Measurements from ENCODE around the gene PLOD2. TPM values are rescaled to one million over a fixed set of nuclear protein-coding genes. Genes with fewer than 3 reads are reported as not detected.

Gene PLOD2
- polyA plus RNA-seq, 6 donors from 2014 or later: not detected

- H3K27ac Mint-ChIP-seq: no peak overlapping the region
- peaks cover 5 to 7% of the 10 kb centered on the region in 2 donors for H3K36me3 Mint-ChIP-seq
- ATAC-seq (ENCODE audit: low read depth in 2 of 2): no peak
- peaks cover 50 to 54% (median 54%) of the 10 kb centered on the region in 3 donors for H3K27me3 Mint-ChIP-seq
- peaks cover 7 to 18% (median 8%) of the 10 kb centered on the region in 3 donors for H3K4me1 Mint-ChIP-seq
- no peak for DNase-seq
- H3K4me3 Mint-ChIP-seq: peak overlapping the region in 3 of 8 donors; percentile 2 to 48 (median 10)
- H3K9me3 Mint-ChIP-seq: peaks cover 0 to 4% (median 1%) of the 10 kb centered on the region in 7 donors
Observed at GRCh38 chr3:146163584-146163983, 2.6 kb upstream of the PLOD2 start.

GRCh38 chr3:146162561-146162960, 1.6 kb upstream of the PLOD2 start:
- H3K4me3 Mint-ChIP-seq: peak overlapping the region in 3 of 8 donors; percentile 3 to 56 (median 7)
- H3K27me3 Mint-ChIP-seq: peaks cover 51 to 65% (median 54%) of the 10 kb centered on the region in 3 donors
- no peak overlapping the region for H3K27ac Mint-ChIP-seq
- H3K9me3 Mint-ChIP-seq: peaks cover 0 to 4% (median 1%) of the 10 kb centered on the region in 7 donors
- DNase-seq: no peak
- H3K4me1 Mint-ChIP-seq: peaks cover 7 to 18% (median 8%) of the 10 kb centered on the region in 3 donors
- no peak for ATAC-seq (ENCODE audit: low read depth in 2 of 2)
- peaks cover 5 to 7% of the 10 kb centered on the region in 2 donors for H3K36me3 Mint-ChIP-seq

GRCh38 chr3:146161663-146162002, 649 bp upstream of the PLOD2 start:
- Mint-ChIP-seq H3K36me3 (peaks cover 5 to 7% of the 10 kb centered on the region in 2 donors), H3K27me3 (peaks cover 52 to 70% (median 61%) of the 10 kb centered on the region in 3 donors), H3K9me3 (peaks cover 0 to 4% (median 1%) of the 10 kb centered on the region in 7 donors), H3K27ac (no peak overlapping the region), H3K4me3 (peak overlapping the region in 7 of 8 donors; percentile 39 to 81 (median 63)), H3K4me1 (peaks cover 7 to 18% (median 8%) of the 10 kb centered on the region in 3 donors)
- ATAC-seq (ENCODE audit: low read depth in 2 of 2): no peak
- DNase-seq: no peak

- Mint-ChIP-seq H3K4me1 (peaks cover 7 to 18% (median 8%) of the 10 kb centered on the region in 3 donors), H3K27me3 (peaks cover 50 to 68% (median 63%) of the 10 kb centered on the region in 3 donors), H3K27ac (no peak overlapping the region), H3K9me3 (peaks cover 0 to 4% (median 1%) of the 10 kb centered on the region in 7 donors), H3K36me3 (peaks cover 5 to 7% of the 10 kb centered on the region in 2 donors), H3K4me3 (peak overlapping the region; percentile 51 to 89 (median 68))
- no peak for DNase-seq
- ATAC-seq (ENCODE audit: low read depth in 2 of 2): peak; percentile 10 to 20
Observed at GRCh38 chr3:146160321-146160963, 542 bp downstream of the PLOD2 start.

- peak overlapping the region in 7 of 8 donors; percentile 51 to 89 (median 69) for H3K4me3 Mint-ChIP-seq
- ATAC-seq (ENCODE audit: low read depth in 2 of 2) (no peak), DNase-seq (no peak)
- H3K27me3 Mint-ChIP-seq: peaks cover 45 to 61% (median 56%) of the 10 kb centered on the region in 3 donors
- H3K27ac Mint-ChIP-seq: peak overlapping the region in 1 of 6 donors; percentile 6
- peaks cover 7 to 18% (median 8%) of the 10 kb centered on the region in 3 donors for H3K4me1 Mint-ChIP-seq
- peaks cover 5 to 7% of the 10 kb centered on the region in 2 donors for H3K36me3 Mint-ChIP-seq
- H3K9me3 Mint-ChIP-seq: peaks cover 0 to 4% (median 1%) of the 10 kb centered on the region in 7 donors
Observed at GRCh38 chr3:146159616-146160320, 1.2 kb downstream of the PLOD2 start.

- peaks cover 41 to 59% (median 51%) of the 10 kb centered on the region in 3 donors for H3K27me3 Mint-ChIP-seq
- peaks cover 7 to 18% (median 8%) of the 10 kb centered on the region in 3 donors for H3K4me1 Mint-ChIP-seq
- no peak overlapping the region for H3K27ac Mint-ChIP-seq
- H3K36me3 Mint-ChIP-seq: peaks cover 5 to 7% of the 10 kb centered on the region in 2 donors
- peaks cover 0 to 4% (median 1%) of the 10 kb centered on the region in 7 donors for H3K9me3 Mint-ChIP-seq
- H3K4me3 Mint-ChIP-seq: peak overlapping the region in 1 of 8 donors; percentile 30
- DNase-seq (no peak), ATAC-seq (ENCODE audit: low read depth in 2 of 2) (no peak)
Observed at GRCh38 chr3:146159037-146159436, 1.9 kb downstream of the PLOD2 start.

GRCh38 chr3:146157325-146158060, 3.5 kb downstream of the PLOD2 start:
- DNase-seq (no peak), ATAC-seq (ENCODE audit: low read depth in 2 of 2) (no peak)
- H3K4me3 Mint-ChIP-seq: no peak overlapping the region
- peaks cover 7 to 18% (median 8%) of the 10 kb centered on the region in 3 donors for H3K4me1 Mint-ChIP-seq
- H3K36me3 Mint-ChIP-seq: no peaks in the 10 kb centered on the region
- H3K9me3 Mint-ChIP-seq: no peaks in the 10 kb centered on the region
- no peak overlapping the region for H3K27ac Mint-ChIP-seq
- H3K27me3 Mint-ChIP-seq: peaks cover 31 to 45% (median 36%) of the 10 kb centered on the region in 3 donors

GRCh38 chr3:146156666-146157314, 4.2 kb downstream of the PLOD2 start:
- Mint-ChIP-seq H3K27ac (no peak overlapping the region), H3K4me3 (no peak overlapping the region), H3K9me3 (no peaks in the 10 kb centered on the region), H3K27me3 (peaks cover 24 to 38% (median 32%) of the 10 kb centered on the region in 3 donors), H3K4me1 (peaks cover 7 to 15% (median 8%) of the 10 kb centered on the region in 3 donors), H3K36me3 (no peaks in the 10 kb centered on the region)
- ATAC-seq (ENCODE audit: low read depth in 2 of 2) (no peak), DNase-seq (no peak)

GRCh38 chr3:146156095-146156494, 4.9 kb downstream of the PLOD2 start:
- no peaks in the 10 kb centered on the region for H3K9me3 Mint-ChIP-seq
- H3K27me3 Mint-ChIP-seq: peaks cover 20 to 34% (median 32%) of the 10 kb centered on the region in 3 donors
- no peaks in the 10 kb centered on the region for H3K36me3 Mint-ChIP-seq
- no peak overlapping the region for H3K27ac Mint-ChIP-seq
- DNase-seq: no peak
- H3K4me3 Mint-ChIP-seq: no peak overlapping the region
- peaks cover 7 to 9% (median 8%) of the 10 kb centered on the region in 3 donors for H3K4me1 Mint-ChIP-seq
- ATAC-seq (ENCODE audit: low read depth in 2 of 2): no peak

GRCh38 chr3:146154995-146155394, 6.0 kb downstream of the PLOD2 start:
- Mint-ChIP-seq H3K9me3 (no peaks in the 10 kb centered on the region), H3K36me3 (no peaks in the 10 kb centered on the region), H3K27ac (no peak overlapping the region), H3K4me3 (no peak overlapping the region), H3K27me3 (peaks cover 24 to 29% (median 27%) of the 10 kb centered on the region in 3 donors), H3K4me1 (peaks cover 2 to 4% (median 3%) of the 10 kb centered on the region in 3 donors)
- no peak for ATAC-seq (ENCODE audit: low read depth in 2 of 2)
- DNase-seq: no peak

GRCh38 chr3:146154316-146154715, 6.7 kb downstream of the PLOD2 start:
- H3K36me3 Mint-ChIP-seq: no peaks in the 10 kb centered on the region
- H3K27me3 Mint-ChIP-seq: peaks cover 20 to 24% (median 20%) of the 10 kb centered on the region in 3 donors
- H3K4me3 Mint-ChIP-seq: no peak overlapping the region
- no peaks in the 10 kb centered on the region for H3K4me1 Mint-ChIP-seq
- DNase-seq (no peak), ATAC-seq (ENCODE audit: low read depth in 2 of 2) (no peak)
- no peak overlapping the region for H3K27ac Mint-ChIP-seq
- H3K9me3 Mint-ChIP-seq: peaks cover 0 to 4% (median 0%) of the 10 kb centered on the region in 7 donors

- H3K27ac Mint-ChIP-seq: no peak overlapping the region
- DNase-seq: no peak
Observed at GRCh38 chr3:146153429-146153828, 7.6 kb downstream of the PLOD2 start.

GRCh38 chr3:146152834-146153233, 8.2 kb downstream of the PLOD2 start:
- H3K36me3 Mint-ChIP-seq: no peaks in the 10 kb centered on the region
- H3K27me3 Mint-ChIP-seq: peaks cover 10 to 16% (median 12%) of the 10 kb centered on the region in 3 donors
- H3K9me3 Mint-ChIP-seq: peaks cover 0 to 4% (median 0%) of the 10 kb centered on the region in 7 donors
- no peaks in the 10 kb centered on the region for H3K4me1 Mint-ChIP-seq
- no peak overlapping the region for H3K27ac Mint-ChIP-seq
- DNase-seq (no peak), ATAC-seq (ENCODE audit: low read depth in 2 of 2) (no peak)
- H3K4me3 Mint-ChIP-seq: no peak overlapping the region

More at GRCh38 chr3:146153429-146153828, 7.6 kb downstream of the PLOD2 start:
- no peaks in the 10 kb centered on the region for H3K36me3 Mint-ChIP-seq
- no peak for ATAC-seq (ENCODE audit: low read depth in 2 of 2)
- H3K4me3 Mint-ChIP-seq: no peak overlapping the region
- H3K9me3 Mint-ChIP-seq: peaks cover 0 to 4% (median 0%) of the 10 kb centered on the region in 7 donors
- H3K4me1 Mint-ChIP-seq: no peaks in the 10 kb centered on the region
- peaks cover 12 to 16% (median 16%) of the 10 kb centered on the region in 3 donors for H3K27me3 Mint-ChIP-seq

Measured in naive B cell (primary cell).